ENCODE data around the gene YWHAB.

DNA sequence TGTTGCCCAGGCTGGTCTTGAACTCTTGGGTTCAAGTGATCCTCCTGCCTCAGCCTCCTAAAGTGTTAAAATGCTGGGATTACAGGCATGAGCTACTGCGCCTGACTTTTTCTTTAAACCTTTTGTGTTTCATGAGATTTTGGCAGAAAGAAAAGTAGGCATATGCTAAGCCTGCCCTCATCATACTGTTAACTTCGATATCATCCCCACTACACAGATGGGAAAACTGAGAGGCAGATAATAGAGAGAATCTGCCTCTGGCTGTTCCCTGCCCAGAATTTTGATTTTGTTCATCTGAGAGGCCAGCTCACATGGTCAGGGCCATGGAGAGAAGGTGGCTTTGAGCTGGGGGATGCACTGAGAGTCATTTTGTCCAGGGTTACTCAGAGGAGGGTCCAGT lies 31.9 kb downstream of the YWHAB start:
- TF ChIP-seq, protein P1, sequence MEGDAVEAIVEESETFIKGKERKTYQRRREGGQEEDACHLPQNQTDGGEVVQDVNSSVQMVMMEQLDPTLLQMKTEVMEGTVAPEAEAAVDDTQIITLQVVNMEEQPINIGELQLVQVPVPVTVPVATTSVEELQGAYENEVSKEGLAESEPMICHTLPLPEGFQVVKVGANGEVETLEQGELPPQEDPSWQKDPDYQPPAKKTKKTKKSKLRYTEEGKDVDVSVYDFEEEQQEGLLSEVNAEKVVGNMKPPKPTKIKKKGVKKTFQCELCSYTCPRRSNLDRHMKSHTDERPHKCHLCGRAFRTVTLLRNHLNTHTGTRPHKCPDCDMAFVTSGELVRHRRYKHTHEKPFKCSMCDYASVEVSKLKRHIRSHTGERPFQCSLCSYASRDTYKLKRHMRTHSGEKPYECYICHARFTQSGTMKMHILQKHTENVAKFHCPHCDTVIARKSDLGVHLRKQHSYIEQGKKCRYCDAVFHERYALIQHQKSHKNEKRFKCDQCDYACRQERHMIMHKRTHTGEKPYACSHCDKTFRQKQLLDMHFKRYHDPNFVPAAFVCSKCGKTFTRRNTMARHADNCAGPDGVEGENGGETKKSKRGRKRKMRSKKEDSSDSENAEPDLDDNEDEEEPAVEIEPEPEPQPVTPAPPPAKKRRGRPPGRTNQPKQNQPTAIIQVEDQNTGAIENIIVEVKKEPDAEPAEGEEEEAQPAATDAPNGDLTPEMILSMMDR (IDR thresholded peaks at IDR 0.05) = no peak
- TF ChIP-seq POLR2A (IDR thresholded peaks at IDR 0.05) = no peak
